Sigmoid colon (tissue), 7 donors: ENCODE results near the gene RFT1. TPM values are rescaled to one million over a fixed set of nuclear protein-coding genes. Genes with fewer than 3 reads are reported as not detected.
"Not testable (repeated sequence)": the region's sequence is repeated elsewhere in the genome, so short reads cannot be mapped to it uniquely, and the experiment has no call there.

Experiments
- DNase-seq: peaks from one replicate; pipeline ENCODE4 v3.0.0-alpha.2; 2019
- H3K27ac ChIP-seq, 4 donors: fragments of 200-600 bp; sonication (generic); one replicate each; pipeline ENCODE4 v1.5.1; 2016 to 2019; ENCODE audit warnings: mild to moderate bottlenecking in 1 of 4
- H3K27me3 ChIP-seq, 3 donors: fragments of 200-600 bp; sonication (generic); one replicate each; pipeline ENCODE4 v1.5.1; 2019; ENCODE audit warnings: mild to moderate bottlenecking in 1 of 3
- H3K36me3 ChIP-seq, 4 donors: fragments of 200-600 bp; sonication (generic); one replicate each; pipeline ENCODE4 v1.5.1; 2016 to 2019
- H3K4me1 ChIP-seq, 4 donors: fragments of 200-600 bp; sonication (generic); one replicate each; pipeline ENCODE4 v1.5.1; 2017 to 2019
- H3K4me3 ChIP-seq, 4 donors: fragments of 200-600 bp; sonication (generic); one replicate each; pipeline ENCODE4 v1.5.1; 2017 to 2019; ENCODE audit warnings: mild to moderate bottlenecking in 2 of 4, moderate library complexity in 1 of 4
- H3K9me3 ChIP-seq, 4 donors: fragments of 200-600 bp in 3 of 4; sonication (generic) in 3 of 4; one replicate each; pipeline versions ENCODE4 v1.5.1 to v1.6.1; 2013 to 2019
- CTCF ChIP-seq, 4 experiments: fragments of 450-650 bp in 3 of 4; fragments of 200-600 bp in 1 of 4; IDR thresholded peaks; one replicate each; pipeline ENCODE4 v1.5.1; 2016 to 2019; ENCODE audit warnings: antibody characterized with exemption in 4 of 4, mild to moderate bottlenecking in 3 of 4, moderate library complexity in 2 of 4
- EP300 ChIP-seq, 4 donors: sonication (generic); formaldehyde crosslinking; IDR thresholded peaks; one replicate each; pipeline ENCODE4 v1.6.1; 2017; ENCODE audit warnings: antibody characterized with exemption in 4 of 4
- POLR2A ChIP-seq, 2 donors: fragments of 450-650 bp; IDR thresholded peaks; one replicate each; pipeline ENCODE4 v1.6.1; 2016; ENCODE audit warnings: antibody characterized with exemption in 2 of 2, mild to moderate bottlenecking in 2 of 2, moderate library complexity in 2 of 2
- POLR2AphosphoS5 ChIP-seq, 4 donors: sonication (generic); formaldehyde crosslinking; IDR thresholded peaks; one replicate each; pipeline ENCODE4 v1.6.1; 2017; ENCODE audit warnings: antibody characterized with exemption in 4 of 4
- WGBS, 2 donors: extraction: QIAGEN DNeasy Blood & Tissue Kit; methylation state at CpG; one replicate each; pipeline ENCODE4 v1.1.7; 2013; 5-methylcytosine and 5-hydroxymethylcytosine counted together
- intact Hi-C: fragments of 100-400 bp; cut with DNase I; formaldehyde crosslinking; loops from one replicate; pipeline ENCODE4 v1.15.1; 2023
- polyA plus RNA-seq, 3 donors: library from polyadenylated mRNA; stranded (reverse); fragments of 200-250 nt; gene quantifications; one replicate each; pipeline ENCODE4 v1.2.3, GENCODE V29; 2013
- total RNA-seq, 4 donors: library from RNA; depleted of rRNA; stranded (reverse); fragments of >200 nt; gene quantifications; one replicate each; pipeline ENCODE4 v1.1.0, GENCODE V29; 2016
- donor health status: healthy with polysubstance abuse.
- donor health status: Bipolar disorder and iron deficiency.
- donor health status: healthy.

The RFT1 gene
- total and polyA plus RNA-seq, 7 donors = 3.0 to 13.2 (median 6.3) TPM

GRCh38 chr3:53067567-53067966 lies 62.7 kb downstream of the RFT1 start:
- Histone ChIP-seq H3K4me1 (peaks cover 0 to 10% (median 7%) of the 10 kb centered on the region in 4 donors), H3K9me3 (no peaks in the 10 kb centered on the region), H3K27ac (no peak overlapping the region), H3K36me3 (no peaks in the 10 kb centered on the region), H3K4me3 (no peak overlapping the region), H3K27me3 (no peaks in the 10 kb centered on the region)
- intact Hi-C loops = no loop called here
- WGBS, 2 donors = 14 to 56% methylated on average over 3 of the region's 3 CpGs
- DNase-seq = peak; percentile 13
- TF ChIP-seq EP300 (IDR thresholded peaks at IDR 0.05) (no peak), POLR2AphosphoS5 (IDR thresholded peaks at IDR 0.05) (no peak), POLR2A (IDR thresholded peaks at IDR 0.05) (no peak), CTCF (IDR thresholded peaks at IDR 0.05) (no peak)

- Histone ChIP-seq H3K27me3 (no peaks in the 10 kb centered on the region), H3K27ac (no peak overlapping the region), H3K4me1 (no peaks in the 10 kb centered on the region), H3K4me3 (no peak overlapping the region), H3K9me3 (no peaks in the 10 kb centered on the region), H3K36me3 (no peaks in the 10 kb centered on the region)
- WGBS, 2 donors = 94 to 95% methylated on average over 7 of the region's 7 CpGs
- TF ChIP-seq EP300 (IDR thresholded peaks at IDR 0.05) (no peak), POLR2AphosphoS5 (IDR thresholded peaks at IDR 0.05) (no peak), POLR2A (IDR thresholded peaks at IDR 0.05) (no peak), CTCF (IDR thresholded peaks at IDR 0.05) (no peak)
- DNase-seq = peak; percentile 41
- intact Hi-C loops = no loop called here
Observed at GRCh38 chr3:53065841-53066480, 64.3 kb downstream of the RFT1 start.

- peak; percentile 11 for DNase-seq
- TF ChIP-seq CTCF (IDR thresholded peaks at IDR 0.05) = no peak
- TF ChIP-seq POLR2AphosphoS5 (IDR thresholded peaks at IDR 0.05) = no peak
- no peak for TF ChIP-seq POLR2A (IDR thresholded peaks at IDR 0.05)
- TF ChIP-seq EP300 (IDR thresholded peaks at IDR 0.05) = no peak
- Histone ChIP-seq H3K36me3 (no peaks in the 10 kb centered on the region), H3K27ac (no peak overlapping the region), H3K4me3 (no peak overlapping the region), H3K9me3 (no peaks in the 10 kb centered on the region), H3K4me1 (no peaks in the 10 kb centered on the region), H3K27me3 (no peaks in the 10 kb centered on the region)
- intact Hi-C loops = no loop called here
- 95% methylated on average over 2 of the region's 2 CpGs for WGBS, 2 donors
Observed at GRCh38 chr3:53062905-53063304, 67.3 kb downstream of the RFT1 start.

GRCh38 chr3:53056442-53056841 lies 73.8 kb downstream of the RFT1 start:
- no peaks in the 10 kb centered on the region for H3K27me3 ChIP-seq
- H3K9me3 ChIP-seq = no peaks in the 10 kb centered on the region
- no peaks in the 10 kb centered on the region for H3K4me1 ChIP-seq
- DNase-seq = peak; percentile 21
- 94 to 95% methylated on average over 2 of the region's 2 CpGs for WGBS, 2 donors
- intact Hi-C loops = no loop called here
- no peak overlapping the region for H3K4me3 ChIP-seq
- no peaks in the 10 kb centered on the region for H3K36me3 ChIP-seq
- TF ChIP-seq CTCF (IDR thresholded peaks at IDR 0.05) (no peak), POLR2A (IDR thresholded peaks at IDR 0.05) (no peak), EP300 (IDR thresholded peaks at IDR 0.05) (no peak), POLR2AphosphoS5 (IDR thresholded peaks at IDR 0.05) (no peak)
- no peak overlapping the region for H3K27ac ChIP-seq

- H3K4me1 ChIP-seq, H3K27me3 ChIP-seq: not testable (repeated sequence)
- 81% methylated on average over 7 of the region's 7 CpGs for WGBS, 2 donors
Observed at GRCh38 chr3:53054233-53054632, 76.0 kb downstream of the RFT1 start.

More at GRCh38 chr3:53054233-53054632, 76.0 kb downstream of the RFT1 start:
- H3K9me3 ChIP-seq, H3K36me3 ChIP-seq, H3K4me3 ChIP-seq, intact Hi-C loops, H3K27ac ChIP-seq: not testable (repeated sequence)
- DNase-seq = peak; percentile 24
